Tongue (tissue), 2 donors: Measurements from ENCODE around the gene SCPEP1. TPM values are rescaled to one million over a fixed set of nuclear protein-coding genes. Genes with fewer than 3 reads are reported as not detected.
"Not testable (repeated sequence)": the region's sequence is repeated elsewhere in the genome, so short reads cannot be mapped to it uniquely, and the experiment has no call there.

Experiments used
- DNase-seq: peaks from one replicate; pipeline ENCODE4 v3.0.0-alpha.2; 2015
- total RNA-seq: library from RNA; depleted of rRNA; stranded (reverse); fragments of >200 nt; gene quantifications from one replicate; pipeline ENCODE4 v1.2.3, GENCODE V29; 2014

SCPEP1 gene
- total RNA-seq, 1 donor from 2014 or later: 32.1 TPM

DNA sequence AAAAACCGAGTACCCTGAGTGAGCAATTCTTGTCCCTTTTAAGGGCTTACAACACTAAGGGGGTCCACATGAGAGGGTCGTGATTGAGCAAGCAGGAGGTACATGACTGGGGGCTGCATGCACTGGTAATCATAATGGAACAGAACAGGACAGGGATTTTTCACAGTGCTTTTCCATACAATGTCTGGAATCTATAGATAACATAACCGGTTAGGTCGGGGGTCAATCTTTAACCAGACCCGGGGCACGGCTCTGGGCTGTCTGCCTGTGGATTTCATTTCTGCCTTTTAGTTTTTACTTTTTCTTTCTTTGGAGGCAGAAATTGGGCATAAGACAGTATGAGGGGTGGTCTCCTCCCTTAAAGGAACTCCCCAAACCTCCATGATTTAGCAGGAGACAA, 12.2 kb upstream of the SCPEP1 start:
- DNase-seq: not testable (repeated sequence)

DNA sequence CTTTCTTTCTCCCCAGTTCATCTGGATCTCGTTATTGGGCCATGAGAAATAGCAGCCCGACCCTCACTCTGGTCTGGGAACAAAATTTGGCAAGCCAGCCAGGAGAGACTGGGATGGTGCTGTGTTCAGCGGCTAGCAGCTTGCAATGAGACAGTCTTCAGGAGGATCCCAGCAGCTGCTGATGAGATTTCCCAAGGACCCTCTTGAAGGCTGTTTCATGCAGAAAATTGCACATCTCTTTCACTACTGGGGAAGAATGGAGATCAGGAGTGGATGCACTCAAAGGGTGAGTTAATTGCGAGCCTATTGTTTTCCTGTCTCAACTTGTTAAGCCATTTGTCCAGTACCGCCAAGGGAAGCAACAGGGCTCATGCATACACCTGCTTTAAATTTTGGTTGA, 11.6 kb upstream of the SCPEP1 start:
- peak; percentile 21 for DNase-seq

DNA sequence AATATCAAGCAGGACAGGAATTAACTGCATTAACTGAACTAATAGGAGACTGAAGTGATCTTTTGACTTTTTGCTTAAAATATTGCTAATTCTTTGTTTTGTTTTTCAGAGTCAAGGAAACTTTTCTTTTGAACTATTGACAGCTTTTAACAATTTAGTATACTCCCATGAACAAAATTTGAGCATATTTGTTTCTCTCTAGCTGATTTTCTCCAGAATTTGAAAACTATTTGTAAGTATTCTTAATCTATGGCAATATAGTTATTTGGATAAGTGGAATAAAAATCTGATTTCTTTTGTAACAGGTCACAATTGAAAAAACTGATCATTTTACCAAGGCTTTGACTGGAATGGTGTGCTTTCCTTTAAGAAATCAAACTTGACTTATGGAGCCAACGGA, 7.0 kb upstream of the SCPEP1 start:
- DNase-seq: no peak

DNA sequence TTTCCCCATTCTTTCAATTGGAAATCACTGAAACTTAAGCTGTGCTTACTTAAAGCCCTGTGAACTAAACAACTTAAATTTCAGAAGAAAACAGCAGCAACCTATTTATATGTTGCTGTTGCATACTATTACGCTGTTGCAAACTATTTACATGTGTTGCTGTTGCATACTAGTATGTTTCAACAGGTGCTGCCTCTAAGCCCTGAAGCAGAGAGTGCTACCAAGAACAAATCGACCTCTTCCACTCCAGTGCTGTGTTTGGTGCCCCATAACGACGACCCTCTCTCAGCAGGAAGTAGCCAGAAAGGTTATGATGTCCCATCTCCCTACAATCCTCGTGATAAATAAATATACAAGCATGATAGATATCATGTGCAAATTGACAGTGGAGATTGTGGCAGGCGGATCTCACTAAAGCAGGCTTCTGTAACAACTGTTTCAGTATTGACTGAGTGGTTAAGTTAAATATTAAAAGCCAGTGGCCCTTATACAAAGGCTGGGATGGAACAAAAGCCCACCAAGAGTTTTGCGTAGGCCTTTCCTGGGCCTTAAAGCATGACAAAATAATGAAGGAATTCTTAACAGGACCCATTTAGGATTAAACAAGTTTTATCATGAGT, 5.7 kb upstream of the SCPEP1 start:
- no peak for DNase-seq

DNA sequence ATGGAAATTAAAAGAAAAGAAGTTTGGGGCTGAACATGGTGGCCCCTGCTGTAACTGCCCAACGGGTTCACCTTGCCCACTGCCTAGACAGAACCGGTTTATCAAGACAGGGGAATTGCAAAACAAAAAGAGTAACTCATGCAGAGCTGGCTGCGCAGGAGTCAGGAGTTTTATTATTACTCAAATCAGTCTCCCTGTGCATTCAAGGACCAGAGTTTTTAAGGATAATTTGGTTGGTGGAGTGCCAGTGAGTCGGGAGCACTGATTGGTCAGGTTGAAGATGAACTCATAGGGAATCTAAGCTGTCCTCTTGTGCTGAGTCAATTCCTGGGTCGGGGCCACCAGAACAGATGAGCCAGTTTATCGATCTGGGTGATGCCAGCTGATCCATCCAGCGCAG, 4.4 kb upstream of the SCPEP1 start:
- DNase-seq: no peak

DNA sequence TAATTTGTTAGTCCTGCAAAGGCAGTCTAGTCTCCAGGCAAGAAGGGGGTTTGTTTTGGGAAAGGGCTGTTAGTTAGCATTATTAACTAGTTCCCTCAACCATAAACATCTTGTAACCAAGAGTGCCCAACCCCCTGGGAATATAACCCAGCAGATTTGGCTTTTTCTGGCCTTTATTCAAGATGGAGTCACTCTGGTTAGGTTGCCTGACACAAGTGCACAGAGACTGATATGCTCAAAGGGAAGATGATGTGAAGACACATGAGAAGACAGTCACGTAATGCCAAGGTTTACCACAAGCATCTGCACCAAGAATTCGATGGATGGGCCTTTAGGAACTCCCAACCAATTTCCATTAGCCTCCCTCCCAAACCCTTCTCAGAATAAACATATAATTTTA, 3.9 kb upstream of the SCPEP1 start:
- no peak for DNase-seq

GRCh38 chr17:56975656-56976055, 2.3 kb upstream of the SCPEP1 start:
- no peak for DNase-seq

GRCh38 chr17:56976941-56977608, 856 bp upstream of the SCPEP1 start:
- DNase-seq: no peak

DNA sequence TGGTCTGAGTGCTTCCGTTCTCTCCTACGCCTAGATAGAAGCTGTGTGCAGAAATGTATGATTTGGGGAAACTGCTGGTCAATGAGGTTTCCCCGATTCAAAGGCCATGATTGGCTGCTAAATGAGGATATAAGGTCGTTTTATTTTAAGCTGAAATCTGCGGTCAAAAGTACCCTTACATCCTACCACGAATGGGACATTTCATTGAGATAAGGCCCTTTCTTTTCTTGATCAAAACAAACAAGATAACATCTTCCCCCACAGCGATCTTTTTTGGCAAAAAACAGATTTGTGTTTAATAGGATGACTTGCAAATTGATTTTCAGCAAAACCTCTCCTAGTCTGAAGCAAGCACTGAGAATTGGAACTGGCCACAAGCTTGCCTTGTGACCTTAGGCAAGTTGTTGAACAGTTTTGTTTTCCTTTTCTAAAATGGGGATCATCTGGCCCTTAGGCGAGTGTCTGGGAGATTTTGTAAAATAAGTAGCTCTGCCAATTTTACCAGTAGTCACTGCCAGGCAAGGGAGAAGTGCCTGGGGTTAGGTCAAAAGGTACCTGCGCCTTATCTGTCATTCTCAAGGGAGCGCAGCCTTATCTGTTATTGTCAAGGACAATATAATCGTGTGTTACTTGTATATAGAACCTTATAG, 635 bp downstream of the SCPEP1 start:
- DNase-seq: no peak

DNA sequence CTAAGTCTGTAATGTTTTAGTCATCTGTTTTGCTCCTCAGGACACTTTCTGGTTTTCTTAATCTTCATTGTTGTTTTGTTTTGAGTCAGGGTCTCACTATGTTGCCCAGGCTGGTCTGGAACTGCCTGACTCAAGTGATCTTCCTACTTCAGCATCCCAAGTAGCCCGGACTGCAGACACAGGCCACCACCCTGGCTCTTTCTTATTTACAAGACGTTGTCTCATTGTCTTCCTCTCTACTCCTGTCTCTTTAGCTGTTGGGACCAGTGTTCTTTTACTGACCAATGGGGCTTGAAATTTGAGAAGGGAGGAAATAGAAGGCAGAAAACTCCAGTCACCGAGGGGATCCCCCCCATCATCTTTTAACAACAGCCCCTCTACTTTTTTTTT, 1.2 kb downstream of the SCPEP1 start:
- DNase-seq: no peak

- not testable (repeated sequence) for DNase-seq
These were observed 2.6 kb downstream of the SCPEP1 start for GRCh38 chr17:56980526-56980925.

- DNase-seq: no peak
These were observed 4.4 kb downstream of the SCPEP1 start for GRCh38 chr17:56982312-56982711.

DNA sequence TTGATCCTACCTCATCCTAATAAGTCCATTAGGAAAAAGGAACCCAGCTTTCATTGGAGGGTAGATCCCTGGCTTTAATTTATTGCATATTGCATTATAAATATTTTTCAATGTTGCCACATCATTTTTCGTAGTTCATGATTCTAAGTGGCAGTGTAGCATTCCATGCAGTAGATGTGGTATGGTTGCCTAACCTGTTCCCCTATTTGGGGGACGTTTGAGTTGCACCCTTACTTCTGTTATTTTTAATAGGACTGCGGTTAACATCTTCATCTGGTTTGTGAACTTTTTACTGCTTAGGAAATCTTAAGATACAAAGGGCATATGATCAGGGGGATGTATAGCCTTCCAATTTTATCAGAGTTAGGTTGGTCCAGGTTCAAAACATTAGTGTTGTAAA, 5.4 kb downstream of the SCPEP1 start:
- no peak for DNase-seq

DNA sequence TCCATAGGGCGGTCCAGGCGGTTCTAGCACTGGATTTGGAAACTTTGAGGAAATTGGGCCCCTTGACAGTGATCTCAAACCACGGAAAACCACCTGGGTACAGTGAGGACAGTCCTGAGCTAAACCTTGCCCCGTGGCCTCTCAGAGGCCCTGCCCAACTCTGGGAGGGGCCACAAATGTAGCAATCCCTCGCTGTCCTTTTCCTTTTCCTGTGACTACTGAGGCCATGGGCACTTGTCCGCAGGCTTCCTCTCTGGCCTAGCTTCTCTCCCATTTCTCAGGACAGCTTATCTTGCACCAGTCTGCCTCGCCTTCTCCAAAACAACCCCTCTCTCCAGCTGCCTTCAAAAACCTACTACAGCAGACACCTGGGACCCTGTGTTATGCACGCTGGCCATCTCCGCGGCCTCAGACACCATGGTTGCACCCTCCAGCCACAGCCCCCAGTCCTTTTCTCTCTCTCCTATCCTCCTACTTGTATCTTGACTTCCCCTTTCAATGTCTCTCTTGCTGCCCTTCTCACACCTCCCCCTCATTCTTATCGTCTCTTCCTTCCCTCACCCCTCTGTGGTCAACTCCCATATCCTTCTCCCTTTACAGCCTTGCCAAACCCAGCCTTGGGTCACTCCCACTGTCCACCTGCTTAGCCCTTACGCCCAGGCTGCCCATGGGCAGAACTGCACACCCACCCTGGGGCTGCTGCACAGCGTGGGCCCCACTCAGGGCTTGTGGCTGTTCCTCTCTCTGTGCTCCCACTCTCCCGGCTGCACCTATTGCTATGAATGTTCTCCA, 7.6 kb downstream of the SCPEP1 start:
- DNase-seq: no peak

DNA sequence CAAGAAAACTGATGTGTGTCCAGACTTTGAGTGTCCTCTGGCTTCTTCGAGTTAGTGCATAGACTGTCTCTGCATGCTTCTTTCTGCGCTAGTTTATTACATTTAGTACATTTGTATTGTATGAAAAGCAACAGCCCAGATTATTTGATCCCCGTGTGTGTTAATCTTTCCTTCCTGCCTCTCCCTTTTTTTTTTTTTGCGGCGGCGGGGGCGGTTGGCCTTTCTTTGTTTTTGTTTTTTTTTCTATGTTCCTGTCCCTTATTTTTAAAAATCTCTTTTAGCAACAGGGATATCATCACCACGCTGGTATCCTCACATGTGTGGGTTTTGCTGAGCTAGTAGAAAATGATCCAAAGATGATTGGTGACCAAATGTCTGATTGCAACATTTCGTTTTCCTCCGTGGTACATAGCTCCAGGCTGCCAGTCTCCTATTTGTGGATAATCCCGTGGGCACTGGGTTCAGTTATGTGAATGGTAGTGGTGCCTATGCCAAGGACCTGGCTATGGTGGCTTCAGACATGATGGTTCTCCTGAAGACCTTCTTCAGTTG, 9.4 kb downstream of the SCPEP1 start:
- no peak for DNase-seq

DNA sequence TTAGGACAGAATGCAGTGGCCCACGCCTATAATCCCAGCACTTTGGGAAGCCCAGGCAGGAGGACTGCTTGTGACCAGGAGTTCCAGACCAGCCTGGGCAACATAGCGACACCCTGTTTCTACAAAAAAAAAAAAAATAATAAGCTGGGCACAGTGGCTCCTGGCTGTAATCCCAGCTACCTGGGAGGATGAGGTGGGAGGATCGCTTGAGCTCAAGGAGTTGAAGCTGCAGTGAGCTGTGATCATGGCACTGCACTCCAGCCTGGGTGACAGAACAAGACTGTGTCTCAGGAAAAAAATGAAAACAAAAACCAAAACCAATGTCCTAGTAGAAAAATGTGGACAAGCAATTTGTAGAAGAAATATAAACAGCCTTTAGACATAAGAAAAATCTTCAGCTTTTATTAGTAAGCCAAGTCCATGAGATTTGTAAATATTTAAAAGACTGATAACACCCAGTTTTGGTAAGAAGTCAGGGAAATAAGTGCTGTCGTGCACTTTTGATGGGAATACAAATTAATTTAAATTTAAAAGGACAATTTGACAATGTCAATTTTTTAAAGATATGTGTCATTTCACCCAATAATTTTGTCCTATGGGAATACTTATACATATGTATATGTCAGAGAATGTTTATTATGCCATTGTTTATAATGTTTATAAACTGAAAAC, 11.1 kb downstream of the SCPEP1 start:
- DNase-seq: no peak

GRCh38 chr17:56992364-56992763, 14.4 kb downstream of the SCPEP1 start:
- no peak for DNase-seq

DNA sequence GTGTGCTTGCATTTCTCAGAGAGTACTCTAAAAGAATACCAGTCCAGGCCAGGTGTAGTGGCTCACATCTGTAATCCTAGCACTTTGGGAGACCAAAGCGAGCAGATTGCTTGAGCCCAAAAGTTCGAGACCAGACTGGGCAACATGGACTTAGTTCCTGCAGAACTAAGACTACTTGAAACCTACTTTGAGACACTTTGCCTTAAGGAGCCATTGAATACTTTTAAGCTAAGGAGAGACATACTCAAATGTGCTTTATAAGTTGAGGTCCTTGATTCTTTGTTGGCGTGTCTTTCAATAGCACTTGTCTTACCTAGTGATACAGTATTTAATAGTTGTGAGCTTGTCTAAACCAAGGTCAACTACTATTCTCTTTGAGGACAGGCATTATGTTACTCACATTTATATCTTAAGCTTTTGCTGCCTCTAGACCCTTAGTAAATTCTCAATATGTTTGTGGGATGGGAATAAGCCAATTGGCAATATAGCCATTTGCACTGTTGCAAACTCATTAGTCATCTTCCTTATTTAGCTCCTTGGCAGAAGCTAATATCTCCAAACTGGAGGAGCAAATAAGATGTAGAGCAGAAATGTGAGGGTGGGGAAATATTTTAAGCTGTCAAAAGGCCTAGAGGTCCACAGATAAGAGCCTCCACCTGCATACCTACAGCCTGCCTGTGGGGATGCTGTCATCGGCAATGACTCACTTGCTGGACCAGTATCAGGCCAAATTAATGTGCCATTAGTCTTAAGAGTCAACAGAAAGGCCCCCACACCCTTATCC, 16.3 kb downstream of the SCPEP1 start:
- no peak for DNase-seq

DNA sequence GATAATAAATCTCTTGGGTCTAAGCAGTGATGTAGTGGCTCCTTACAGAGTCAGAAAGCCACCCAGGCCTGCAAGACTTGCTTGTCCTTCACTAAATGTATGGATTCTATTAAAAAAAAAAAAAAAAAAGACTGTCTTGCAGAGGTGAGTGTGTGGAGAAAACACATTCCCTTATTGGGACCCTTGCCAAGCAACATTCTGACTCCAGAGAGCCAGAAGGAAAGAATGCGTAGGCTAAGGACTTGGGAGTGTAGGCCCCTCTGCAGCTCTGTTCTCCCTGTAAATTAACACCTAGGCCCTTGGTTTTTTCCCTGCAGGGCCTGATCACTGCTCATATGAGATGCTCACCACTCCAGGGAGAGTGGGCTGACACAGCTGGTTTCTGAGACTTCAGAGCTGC, 17.8 kb downstream of the SCPEP1 start:
- DNase-seq: peak; percentile 63

DNA sequence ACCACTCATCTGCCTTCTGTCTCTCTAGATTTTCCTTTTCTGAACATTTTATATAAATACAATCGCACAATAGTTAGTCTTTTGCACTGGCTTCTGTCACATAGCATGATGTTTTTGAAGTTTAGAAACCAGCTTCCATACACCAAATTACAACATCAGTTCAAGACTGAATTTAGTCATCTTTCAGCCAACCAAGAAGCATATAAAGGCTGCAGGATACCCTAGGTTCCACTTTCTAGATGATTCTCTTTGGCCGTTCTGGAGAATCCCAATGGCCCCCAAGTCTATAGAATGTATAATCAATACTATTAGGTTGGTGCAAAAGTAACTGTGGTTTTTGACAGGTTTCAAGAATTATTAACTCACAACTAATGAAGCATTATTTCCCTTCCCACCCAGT, 19.4 kb downstream of the SCPEP1 start:
- DNase-seq: no peak

DNA sequence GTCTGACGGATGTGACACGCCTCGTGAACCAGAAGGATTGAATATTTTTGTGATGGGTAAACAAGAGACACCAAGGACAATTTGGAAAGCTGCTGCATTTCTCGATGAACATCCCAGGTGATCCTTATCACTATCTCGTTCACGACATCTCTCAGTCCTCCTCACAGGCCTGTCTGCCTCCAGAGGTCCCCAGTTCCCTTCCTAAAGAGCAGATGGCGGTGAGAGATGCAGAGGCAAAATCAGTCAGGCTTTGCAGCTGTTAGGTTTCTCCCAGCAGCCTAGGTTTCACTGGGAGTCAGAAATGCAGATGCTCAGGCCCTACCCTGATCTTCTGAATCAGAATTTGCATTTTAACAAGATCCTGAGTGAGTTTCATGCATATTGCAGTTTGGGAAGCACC, 23.6 kb downstream of the SCPEP1 start:
- peak; percentile 23 for DNase-seq
